Neuronal stem cell (in vitro differentiated cells): Measurements from ENCODE around the gene ERP44.

Experiments used
- DNase-seq: peaks from one replicate; pipeline ENCODE4 v3.0.0-alpha.2; 2013; ENCODE audit warnings: low spot score
- H2AFZ ChIP-seq: one replicate; pipeline ENCODE4 v1.6.1; 2013; ENCODE audit warnings: mild to moderate bottlenecking, low read length, inconsistent platforms
- H2AK5ac ChIP-seq: 2 replicates; pipeline ENCODE4 v1.6.1; 2013; ENCODE audit warnings: low read depth, mild to moderate bottlenecking, inconsistent platforms, low read length, moderate library complexity, mixed read lengths
- H2BK120ac ChIP-seq: 2 replicates; pipeline ENCODE4 v1.6.1; 2013; ENCODE audit warnings: low read depth, mild to moderate bottlenecking, inconsistent platforms, low read length, moderate library complexity, mixed read lengths
- H2BK12ac ChIP-seq: one replicate; pipeline ENCODE4 v1.6.1; 2013; ENCODE audit warnings: low read length, inconsistent platforms
- H2BK15ac ChIP-seq: 2 replicates; pipeline ENCODE4 v1.6.1; 2013; ENCODE audit warnings: mild to moderate bottlenecking, low read length, inconsistent platforms, mixed read lengths
- H2BK5ac ChIP-seq: one replicate; pipeline ENCODE4 v1.6.1; 2013; ENCODE audit warnings: inconsistent platforms, mild to moderate bottlenecking, low read length, moderate library complexity
- H3K14ac ChIP-seq: one replicate; pipeline ENCODE4 v1.6.1; 2013; ENCODE audit warnings: low read length, inconsistent platforms
- H3K18ac ChIP-seq: 2 replicates; pipeline ENCODE4 v1.6.1; 2013; ENCODE audit warnings: low read length, inconsistent platforms
- H3K23ac ChIP-seq: 2 replicates; pipeline ENCODE4 v1.6.1; 2013; ENCODE audit warnings: low read depth, mild to moderate bottlenecking, mixed read lengths, low read length, inconsistent platforms; ENCODE audit not compliant: poor library complexity
- H3K27ac ChIP-seq: replicated peaks from 3 replicates; pipeline ENCODE4 v1.5.1; 2013; ENCODE audit warnings: low read length, inconsistent platforms
- H3K27me3 ChIP-seq, 3 experiments: 2 replicates each; pipeline ENCODE4 v1.6.1; 2013; ENCODE audit warnings: low read length in 3 of 3, mild to moderate bottlenecking in 2 of 3, inconsistent platforms in 1 of 3, low read depth in 1 of 3, mixed read lengths in 1 of 3, moderate library complexity in 1 of 3; ENCODE audit not compliant: control insufficient read depth in 3 of 3, insufficient read depth in 3 of 3
- H3K36me3 ChIP-seq, 2 donors: replicated peaks in 1 of 2; 2 replicates each; pipeline ENCODE4 v1.6.1; 2013; ENCODE audit warnings: low read length in 2 of 2; ENCODE audit not compliant: control insufficient read depth in 2 of 2, insufficient read depth in 2 of 2
- H3K4ac ChIP-seq: 2 replicates; pipeline ENCODE4 v1.6.1; 2013; ENCODE audit warnings: inconsistent platforms, mild to moderate bottlenecking, low read length, moderate library complexity
- H3K4me1 ChIP-seq, 2 donors: 1 replicate in 1 of 2; 2 replicates in 1 of 2; pipeline ENCODE4 v1.6.1; 2013; ENCODE audit warnings: low read length in 2 of 2, low read depth in 1 of 2; ENCODE audit not compliant: control insufficient read depth in 2 of 2, insufficient read depth in 1 of 2
- H3K4me2 ChIP-seq: one replicate; pipeline ENCODE4 v1.6.1; 2013; ENCODE audit warnings: mild to moderate bottlenecking, low read length, inconsistent platforms; ENCODE audit not compliant: insufficient read depth, poor library complexity, severe bottlenecking
- H3K4me3 ChIP-seq, 2 donors: 2 replicates each; pipeline ENCODE4 v1.5.1; 2013; ENCODE audit warnings: low read length in 2 of 2, mild to moderate bottlenecking in 2 of 2, inconsistent platforms in 1 of 2, moderate library complexity in 1 of 2
- H3K79me1 ChIP-seq: one replicate; pipeline ENCODE4 v1.6.1; 2013; ENCODE audit warnings: low read depth, mild to moderate bottlenecking, inconsistent platforms, low read length, moderate library complexity
- H3K9ac ChIP-seq: one replicate; pipeline ENCODE4 v1.6.1; 2013; ENCODE audit warnings: mild to moderate bottlenecking, low read depth, low read length, inconsistent platforms; ENCODE audit not compliant: poor library complexity
- H3K9me3 ChIP-seq, 2 donors: replicated peaks in 1 of 2; 2 replicates each; pipeline versions ENCODE3 to v1.6.1; 2013; ENCODE audit warnings: low read length in 2 of 2, mild to moderate bottlenecking in 2 of 2, inconsistent platforms in 1 of 2, low read depth in 1 of 2, mixed read lengths in 1 of 2, moderate library complexity in 1 of 2; ENCODE audit not compliant: control insufficient read depth in 2 of 2, insufficient read depth in 1 of 2
- H4K8ac ChIP-seq: one replicate; pipeline ENCODE4 v1.6.1; 2013; ENCODE audit warnings: low read depth, mild to moderate bottlenecking, inconsistent platforms, low read length, moderate library complexity
- H4K91ac ChIP-seq: one replicate; pipeline ENCODE4 v1.6.1; 2013; ENCODE audit warnings: low read length, low read depth, mild to moderate bottlenecking, inconsistent platforms; ENCODE audit not compliant: poor library complexity
- WGBS, 2 donors: extraction: QIAGEN DNeasy Blood & Tissue Kit; methylation state at CpG; one replicate each; pipeline ENCODE4 v1.1.7; 2013; ENCODE audit warnings: missing lambda C conversion rate in 2 of 2, mixed read lengths in 1 of 2; ENCODE audit not compliant: insufficient read length in 2 of 2, insufficient replicate concordance in 1 of 2; ENCODE audit errors: extremely low coverage in 2 of 2; 5-methylcytosine and 5-hydroxymethylcytosine counted together

ERP44 gene

DNA sequence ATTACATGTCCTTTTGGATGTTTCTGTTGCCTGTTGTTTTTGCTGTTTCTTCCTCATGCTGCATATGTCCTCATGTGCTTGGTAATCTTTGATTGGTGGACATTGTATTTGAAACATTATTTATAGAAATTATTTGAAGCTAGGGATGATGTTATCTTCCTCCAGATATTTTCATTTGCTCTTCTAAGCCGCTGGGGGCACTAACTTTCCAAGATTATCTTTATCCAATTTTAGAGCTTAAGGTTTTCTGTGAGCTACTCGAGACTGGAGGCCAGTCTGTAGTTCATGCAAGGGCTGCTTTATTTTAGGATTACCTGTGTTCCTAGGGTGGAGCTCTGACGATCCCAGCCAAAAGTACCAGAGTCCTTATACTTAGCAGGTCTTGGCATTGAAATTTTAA lies 151.4 kb downstream of the ERP44 start:
- no peaks in the 10 kb centered on the region for H3K4me1 ChIP-seq
- no peak overlapping the region for H3K23ac ChIP-seq
- no peak overlapping the region for H2BK120ac ChIP-seq
- no peak overlapping the region for H3K18ac ChIP-seq
- H4K91ac ChIP-seq: no peak overlapping the region
- no peak overlapping the region for H3K14ac ChIP-seq
- no peak overlapping the region for H2BK12ac ChIP-seq
- no peak overlapping the region for H2AK5ac ChIP-seq
- no peak overlapping the region for H3K4ac ChIP-seq
- H2BK15ac ChIP-seq: no peak overlapping the region
- no peaks in the 10 kb centered on the region for H3K79me1 ChIP-seq
- H3K4me3 ChIP-seq: no peak overlapping the region
- no peak overlapping the region for H3K27ac ChIP-seq
- no peak overlapping the region for H3K4me2 ChIP-seq
- no peaks in the 10 kb centered on the region for H3K27me3 ChIP-seq
- no peak overlapping the region for H3K9ac ChIP-seq
- DNase-seq: no peak
- H4K8ac ChIP-seq: no peak overlapping the region
- peaks cover 0 to 11% of the 10 kb centered on the region in 2 donors for H3K36me3 ChIP-seq
- whole genome bisulfite sequencing, 2 donors: no CpG with 5 or more reads among the region's 3 CpGs
- H2BK5ac ChIP-seq: no peak overlapping the region
- no peak overlapping the region for H2AFZ ChIP-seq
- H3K9me3 ChIP-seq: peaks cover 0 to 2% of the 10 kb centered on the region in 2 donors

DNA sequence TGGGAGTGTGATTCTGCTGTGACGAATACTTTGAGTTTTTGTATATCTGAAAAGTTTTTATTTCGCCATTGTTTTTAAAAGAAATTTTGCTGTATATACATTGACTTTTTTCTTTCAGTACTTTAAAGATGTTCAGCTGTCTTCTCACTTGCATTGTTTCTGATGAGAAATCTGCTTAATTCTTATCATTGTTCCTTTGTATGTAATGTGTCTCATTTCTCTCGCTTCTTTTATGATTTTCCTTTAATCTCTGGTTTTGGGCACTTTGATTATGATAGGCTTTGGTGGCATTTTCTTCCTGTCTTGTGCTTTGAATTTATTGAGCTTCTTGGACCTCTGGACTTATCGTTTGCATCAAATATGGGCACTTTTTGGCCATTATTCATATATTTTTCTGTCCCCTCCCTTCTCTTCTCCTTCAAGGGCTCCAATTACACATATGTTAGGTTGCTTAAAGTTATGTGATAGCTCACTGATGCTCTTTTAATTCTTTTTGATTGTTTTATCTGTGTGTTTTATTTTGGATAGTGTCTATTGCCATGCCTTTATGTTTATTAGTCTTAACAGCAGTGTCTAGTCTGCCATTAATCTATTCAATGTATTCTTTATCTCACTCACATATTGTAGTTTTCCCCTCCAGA lies 161.7 kb downstream of the ERP44 start:
- no peak overlapping the region for H2BK5ac ChIP-seq
- no peak for DNase-seq
- H2AK5ac ChIP-seq: no peak overlapping the region
- no peaks in the 10 kb centered on the region for H3K79me1 ChIP-seq
- no peak overlapping the region for H3K4me3 ChIP-seq
- WGBS, 2 donors: no CpG with 5 or more reads among the region's 4 CpGs
- no peak overlapping the region for H2BK15ac ChIP-seq
- H2BK120ac ChIP-seq: no peak overlapping the region
- H3K4me2 ChIP-seq: no peak overlapping the region
- H2AFZ ChIP-seq: no peak overlapping the region
- no peak overlapping the region for H3K18ac ChIP-seq
- H3K27me3 ChIP-seq: no peaks in the 10 kb centered on the region
- peaks cover 0 to 5% of the 10 kb centered on the region in 2 donors for H3K9me3 ChIP-seq
- no peak overlapping the region for H3K9ac ChIP-seq
- H3K36me3 ChIP-seq: no peaks in the 10 kb centered on the region
- H3K4ac ChIP-seq: no peak overlapping the region
- H3K4me1 ChIP-seq: no peaks in the 10 kb centered on the region
- no peak overlapping the region for H4K91ac ChIP-seq
- H2BK12ac ChIP-seq: no peak overlapping the region
- no peak overlapping the region for H3K27ac ChIP-seq
- H3K23ac ChIP-seq: no peak overlapping the region
- no peak overlapping the region for H3K14ac ChIP-seq
- H4K8ac ChIP-seq: no peak overlapping the region

DNA sequence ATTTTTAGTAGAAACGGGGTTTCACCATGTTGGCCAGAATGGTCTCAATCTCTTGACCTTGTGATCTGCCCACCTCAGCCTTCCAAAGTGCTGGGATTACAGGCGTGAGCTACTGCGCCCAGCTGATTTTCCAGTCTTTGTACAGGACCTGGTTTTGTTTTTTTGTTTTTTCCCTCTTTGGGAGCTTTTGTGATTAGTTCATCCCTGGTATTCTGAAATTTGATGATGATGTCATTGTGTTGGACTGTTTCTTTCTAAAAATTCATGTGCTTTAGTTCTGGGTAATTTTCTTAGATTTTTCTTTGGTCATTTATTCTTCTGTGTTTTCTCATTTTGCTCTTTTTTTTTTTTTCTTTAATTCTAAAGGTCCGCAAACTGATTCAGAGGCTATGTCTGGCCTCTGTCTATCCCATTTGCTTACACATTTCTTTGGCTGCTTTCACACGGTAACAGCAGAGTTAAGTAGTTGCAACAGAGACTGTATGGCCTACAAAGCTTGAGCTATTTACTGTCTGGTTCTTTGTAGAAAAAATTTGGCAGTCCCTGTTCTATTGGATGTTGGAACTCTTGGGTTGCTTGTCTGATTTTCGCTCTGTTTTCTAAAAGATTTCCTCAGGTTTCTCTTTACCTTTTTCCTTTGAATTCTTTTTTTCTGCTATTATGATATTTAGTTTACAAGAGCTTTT lies 167.5 kb downstream of the ERP44 start:
- no CpG with 5 or more reads among the region's 6 CpGs for WGBS, 2 donors
- Histone ChIP-seq H3K9ac (no peak overlapping the region), H3K18ac (no peak overlapping the region), H3K4me2 (no peak overlapping the region), H2AFZ (no peak overlapping the region), H2AK5ac (no peak overlapping the region), H3K4me1 (no peaks in the 10 kb centered on the region), H2BK120ac (no peak overlapping the region), H3K27me3 (no peaks in the 10 kb centered on the region), H2BK12ac (no peak overlapping the region), H3K4me3 (no peak overlapping the region), H4K8ac (no peak overlapping the region), H3K23ac (no peak overlapping the region), H3K9me3 (peaks cover 4 to 8% of the 10 kb centered on the region in 2 donors), H2BK5ac (no peak overlapping the region), H3K14ac (no peak overlapping the region), H4K91ac (no peak overlapping the region), H3K79me1 (no peaks in the 10 kb centered on the region), H3K27ac (no peak overlapping the region), H3K36me3 (peaks cover 3 to 15% of the 10 kb centered on the region in 2 donors), H3K4ac (no peak overlapping the region), H2BK15ac (no peak overlapping the region)
- DNase-seq: no peak

DNA sequence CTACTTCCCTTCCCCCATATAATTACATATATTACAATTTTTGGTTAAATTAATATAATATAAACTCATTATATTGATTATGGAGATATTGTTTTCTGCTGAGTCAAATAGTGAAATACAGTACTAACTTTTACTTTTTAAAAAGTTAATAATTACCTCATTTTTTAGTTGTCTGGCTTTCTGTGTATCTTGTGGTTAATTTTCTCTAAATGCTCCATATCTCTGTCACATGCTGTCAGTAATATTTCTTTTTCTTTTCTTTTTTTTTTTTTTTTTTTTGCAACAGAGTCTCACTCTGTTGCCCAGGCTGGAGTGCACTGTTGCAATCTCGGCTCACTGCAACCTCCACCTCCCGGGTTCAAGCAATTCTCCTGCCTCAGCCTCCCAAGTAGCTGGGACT lies 169.1 kb downstream of the ERP44 start:
- peaks cover 4 to 19% of the 10 kb centered on the region in 2 donors for H3K9me3 ChIP-seq
- H3K9ac ChIP-seq: no peak overlapping the region
- no peak overlapping the region for H2BK120ac ChIP-seq
- H2AK5ac ChIP-seq: no peak overlapping the region
- no peak overlapping the region for H2AFZ ChIP-seq
- peaks cover 3 to 15% of the 10 kb centered on the region in 2 donors for H3K36me3 ChIP-seq
- H3K27ac ChIP-seq: no peak overlapping the region
- DNase-seq: no peak
- no peak overlapping the region for H3K18ac ChIP-seq
- H2BK5ac ChIP-seq: no peak overlapping the region
- H3K79me1 ChIP-seq: no peaks in the 10 kb centered on the region
- no peaks in the 10 kb centered on the region for H3K4me1 ChIP-seq
- H2BK15ac ChIP-seq: no peak overlapping the region
- no peak overlapping the region for H2BK12ac ChIP-seq
- no peak overlapping the region for H3K4me3 ChIP-seq
- no peak overlapping the region for H3K4me2 ChIP-seq
- H4K91ac ChIP-seq: no peak overlapping the region
- no peak overlapping the region for H4K8ac ChIP-seq
- no CpG with 5 or more reads among the region's 2 CpGs for WGBS, 2 donors
- H3K23ac ChIP-seq: no peak overlapping the region
- no peaks in the 10 kb centered on the region for H3K27me3 ChIP-seq
- no peak overlapping the region for H3K4ac ChIP-seq
- H3K14ac ChIP-seq: no peak overlapping the region
